HEK293 (cell line): ENCODE data around the gene WDR43.

Source experiments
- SETDB1 ChIP-seq: IDR thresholded peaks from one replicate; pipeline ENCODE4 v1.6.1; 2017; ENCODE audit warnings: mild to moderate bottlenecking, low read length, moderate library complexity, mixed read lengths; ENCODE audit not compliant: insufficient read length
- SP2 ChIP-seq: fragments of 450-650 bp; formaldehyde crosslinking; IDR thresholded peaks from 2 replicates; pipeline ENCODE4 v1.5.1; 2016; ENCODE audit warnings: missing biosample characterization, missing genetic modification characterization
- ZBTB6 ChIP-seq: fragments of 450-650 bp; formaldehyde crosslinking; IDR thresholded peaks from 2 replicates; pipeline ENCODE4 v1.5.1; 2017; ENCODE audit warnings: missing biosample characterization, missing genetic modification characterization
- ZFP37 ChIP-seq: fragments of 450-650 bp; formaldehyde crosslinking; IDR thresholded peaks from 2 replicates; pipeline ENCODE4 v1.5.1; 2016; ENCODE audit warnings: missing biosample characterization, missing genetic modification characterization
- ZNF354C ChIP-seq: fragments of 450-650 bp; formaldehyde crosslinking; IDR thresholded peaks from 2 replicates; pipeline ENCODE4 v1.5.1; 2016; ENCODE audit warnings: missing biosample characterization, missing genetic modification characterization, low read depth, borderline replicate concordance
- ZNF510 ChIP-seq: fragments of 450-650 bp; formaldehyde crosslinking; IDR thresholded peaks from 2 replicates; pipeline ENCODE4 v1.5.1; 2018; ENCODE audit warnings: mild to moderate bottlenecking, missing genetic modification characterization, missing biosample characterization; ENCODE audit not compliant: insufficient replicate concordance
- TF ChIP-seq, protein P1 (sequence below): fragments of 450-650 bp; formaldehyde crosslinking; IDR thresholded peaks from 2 replicates; pipeline ENCODE4 v1.5.1; 2016; ENCODE audit warnings: missing biosample characterization, missing genetic modification characterization, low read depth
- TF ChIP-seq, protein P2 (sequence below): fragments of 450-650 bp; formaldehyde crosslinking; IDR thresholded peaks from 2 replicates; pipeline ENCODE4 v1.5.1; 2016; ENCODE audit warnings: missing biosample characterization, missing genetic modification characterization
- TF ChIP-seq, protein P3 (sequence below): fragments of 450-650 bp; formaldehyde crosslinking; IDR thresholded peaks from 2 replicates; pipeline ENCODE4 v1.5.1; 2016; ENCODE audit warnings: missing biosample characterization, missing genetic modification characterization
- TF ChIP-seq, protein P4 (sequence below): fragments of 450-650 bp; formaldehyde crosslinking; IDR thresholded peaks from 2 replicates; pipeline ENCODE4 v1.5.1; 2016; ENCODE audit warnings: missing biosample characterization, missing genetic modification characterization

- TF ChIP-seq, protein P1, sequence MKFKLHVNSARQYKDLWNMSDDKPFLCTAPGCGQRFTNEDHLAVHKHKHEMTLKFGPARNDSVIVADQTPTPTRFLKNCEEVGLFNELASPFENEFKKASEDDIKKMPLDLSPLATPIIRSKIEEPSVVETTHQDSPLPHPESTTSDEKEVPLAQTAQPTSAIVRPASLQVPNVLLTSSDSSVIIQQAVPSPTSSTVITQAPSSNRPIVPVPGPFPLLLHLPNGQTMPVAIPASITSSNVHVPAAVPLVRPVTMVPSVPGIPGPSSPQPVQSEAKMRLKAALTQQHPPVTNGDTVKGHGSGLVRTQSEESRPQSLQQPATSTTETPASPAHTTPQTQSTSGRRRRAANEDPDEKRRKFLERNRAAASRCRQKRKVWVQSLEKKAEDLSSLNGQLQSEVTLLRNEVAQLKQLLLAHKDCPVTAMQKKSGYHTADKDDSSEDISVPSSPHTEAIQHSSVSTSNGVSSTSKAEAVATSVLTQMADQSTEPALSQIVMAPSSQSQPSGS (tag by site-specific recombination): no peak
- TF ChIP-seq, protein P2, sequence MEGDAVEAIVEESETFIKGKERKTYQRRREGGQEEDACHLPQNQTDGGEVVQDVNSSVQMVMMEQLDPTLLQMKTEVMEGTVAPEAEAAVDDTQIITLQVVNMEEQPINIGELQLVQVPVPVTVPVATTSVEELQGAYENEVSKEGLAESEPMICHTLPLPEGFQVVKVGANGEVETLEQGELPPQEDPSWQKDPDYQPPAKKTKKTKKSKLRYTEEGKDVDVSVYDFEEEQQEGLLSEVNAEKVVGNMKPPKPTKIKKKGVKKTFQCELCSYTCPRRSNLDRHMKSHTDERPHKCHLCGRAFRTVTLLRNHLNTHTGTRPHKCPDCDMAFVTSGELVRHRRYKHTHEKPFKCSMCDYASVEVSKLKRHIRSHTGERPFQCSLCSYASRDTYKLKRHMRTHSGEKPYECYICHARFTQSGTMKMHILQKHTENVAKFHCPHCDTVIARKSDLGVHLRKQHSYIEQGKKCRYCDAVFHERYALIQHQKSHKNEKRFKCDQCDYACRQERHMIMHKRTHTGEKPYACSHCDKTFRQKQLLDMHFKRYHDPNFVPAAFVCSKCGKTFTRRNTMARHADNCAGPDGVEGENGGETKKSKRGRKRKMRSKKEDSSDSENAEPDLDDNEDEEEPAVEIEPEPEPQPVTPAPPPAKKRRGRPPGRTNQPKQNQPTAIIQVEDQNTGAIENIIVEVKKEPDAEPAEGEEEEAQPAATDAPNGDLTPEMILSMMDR: no peak
- no peak for TF ChIP-seq ZNF510 (tag by site-specific recombination)
- TF ChIP-seq ZFP37: no peak
- TF ChIP-seq ZBTB6 (tag by site-specific recombination): no peak
- TF ChIP-seq, protein P3, sequence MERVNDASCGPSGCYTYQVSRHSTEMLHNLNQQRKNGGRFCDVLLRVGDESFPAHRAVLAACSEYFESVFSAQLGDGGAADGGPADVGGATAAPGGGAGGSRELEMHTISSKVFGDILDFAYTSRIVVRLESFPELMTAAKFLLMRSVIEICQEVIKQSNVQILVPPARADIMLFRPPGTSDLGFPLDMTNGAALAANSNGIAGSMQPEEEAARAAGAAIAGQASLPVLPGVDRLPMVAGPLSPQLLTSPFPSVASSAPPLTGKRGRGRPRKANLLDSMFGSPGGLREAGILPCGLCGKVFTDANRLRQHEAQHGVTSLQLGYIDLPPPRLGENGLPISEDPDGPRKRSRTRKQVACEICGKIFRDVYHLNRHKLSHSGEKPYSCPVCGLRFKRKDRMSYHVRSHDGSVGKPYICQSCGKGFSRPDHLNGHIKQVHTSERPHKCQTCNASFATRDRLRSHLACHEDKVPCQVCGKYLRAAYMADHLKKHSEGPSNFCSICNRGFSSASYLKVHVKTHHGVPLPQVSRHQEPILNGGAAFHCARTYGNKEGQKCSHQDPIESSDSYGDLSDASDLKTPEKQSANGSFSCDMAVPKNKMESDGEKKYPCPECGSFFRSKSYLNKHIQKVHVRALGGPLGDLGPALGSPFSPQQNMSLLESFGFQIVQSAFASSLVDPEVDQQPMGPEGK (tag by site-specific recombination): no peak
- TF ChIP-seq ZNF354C (tag by site-specific recombination): no peak
- no peak for TF ChIP-seq SP2 (tag by site-specific recombination)
- TF ChIP-seq, protein P4, sequence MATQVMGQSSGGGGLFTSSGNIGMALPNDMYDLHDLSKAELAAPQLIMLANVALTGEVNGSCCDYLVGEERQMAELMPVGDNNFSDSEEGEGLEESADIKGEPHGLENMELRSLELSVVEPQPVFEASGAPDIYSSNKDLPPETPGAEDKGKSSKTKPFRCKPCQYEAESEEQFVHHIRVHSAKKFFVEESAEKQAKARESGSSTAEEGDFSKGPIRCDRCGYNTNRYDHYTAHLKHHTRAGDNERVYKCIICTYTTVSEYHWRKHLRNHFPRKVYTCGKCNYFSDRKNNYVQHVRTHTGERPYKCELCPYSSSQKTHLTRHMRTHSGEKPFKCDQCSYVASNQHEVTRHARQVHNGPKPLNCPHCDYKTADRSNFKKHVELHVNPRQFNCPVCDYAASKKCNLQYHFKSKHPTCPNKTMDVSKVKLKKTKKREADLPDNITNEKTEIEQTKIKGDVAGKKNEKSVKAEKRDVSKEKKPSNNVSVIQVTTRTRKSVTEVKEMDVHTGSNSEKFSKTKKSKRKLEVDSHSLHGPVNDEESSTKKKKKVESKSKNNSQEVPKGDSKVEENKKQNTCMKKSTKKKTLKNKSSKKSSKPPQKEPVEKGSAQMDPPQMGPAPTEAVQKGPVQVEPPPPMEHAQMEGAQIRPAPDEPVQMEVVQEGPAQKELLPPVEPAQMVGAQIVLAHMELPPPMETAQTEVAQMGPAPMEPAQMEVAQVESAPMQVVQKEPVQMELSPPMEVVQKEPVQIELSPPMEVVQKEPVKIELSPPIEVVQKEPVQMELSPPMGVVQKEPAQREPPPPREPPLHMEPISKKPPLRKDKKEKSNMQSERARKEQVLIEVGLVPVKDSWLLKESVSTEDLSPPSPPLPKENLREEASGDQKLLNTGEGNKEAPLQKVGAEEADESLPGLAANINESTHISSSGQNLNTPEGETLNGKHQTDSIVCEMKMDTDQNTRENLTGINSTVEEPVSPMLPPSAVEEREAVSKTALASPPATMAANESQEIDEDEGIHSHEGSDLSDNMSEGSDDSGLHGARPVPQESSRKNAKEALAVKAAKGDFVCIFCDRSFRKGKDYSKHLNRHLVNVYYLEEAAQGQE: no peak
- TF ChIP-seq SETDB1: no peak
Observed at GRCh38 chr2:28944535-28945248, 50.2 kb downstream of the WDR43 start.
